Parathyroid adenoma (tissue), 2 donors: ENCODE data around the gene MAP2K5.

Experiments
- H2AFZ ChIP-seq: fragments of 300-600 bp; sonication (generic); one replicate; pipeline ENCODE4 v1.7.0; 2017; ENCODE audit warnings: antibody characterized with exemption, mild to moderate bottlenecking
- H3K27ac ChIP-seq: fragments of 300-600 bp; sonication (generic); one replicate; pipeline ENCODE4 v1.7.0; 2017
- H3K27me3 ChIP-seq: fragments of 300-600 bp; sonication (generic); one replicate; pipeline ENCODE4 v1.7.0; 2017; ENCODE audit warnings: low read length; ENCODE audit not compliant: control insufficient read depth, insufficient read depth
- H3K36me3 ChIP-seq: fragments of 300-600 bp; sonication (generic); one replicate; pipeline ENCODE4 v1.7.0; 2017; ENCODE audit warnings: low read length; ENCODE audit not compliant: control insufficient read depth, insufficient read depth
- H3K4me1 ChIP-seq: fragments of 300-600 bp; sonication (generic); one replicate; pipeline ENCODE4 v1.7.0; 2017; ENCODE audit warnings: control low read depth
- H3K4me2 ChIP-seq: fragments of 300-600 bp; sonication (generic); one replicate; pipeline ENCODE4 v1.7.0; 2017; ENCODE audit warnings: low read length
- H3K4me3 ChIP-seq: fragments of 300-600 bp; sonication (generic); one replicate; pipeline ENCODE4 v1.7.0; 2017; ENCODE audit warnings: low read depth, low read length
- H3K79me2 ChIP-seq: fragments of 300-600 bp; sonication (generic); one replicate; pipeline ENCODE4 v1.7.0; 2017; ENCODE audit warnings: control low read depth
- H3K9ac ChIP-seq: fragments of 300-600 bp; sonication (generic); one replicate; pipeline ENCODE4 v1.7.0; 2017; ENCODE audit warnings: mild to moderate bottlenecking
- H3K9me3 ChIP-seq: fragments of 300-600 bp; sonication (generic); one replicate; pipeline ENCODE4 v1.7.0; 2017; ENCODE audit warnings: low read length; ENCODE audit not compliant: control insufficient read depth
- CTCF ChIP-seq: fragments of 300-600 bp; sonication (generic); IDR thresholded peaks from one replicate; pipeline ENCODE4 v1.7.0; 2017; ENCODE audit warnings: antibody characterized with exemption, mild to moderate bottlenecking
- donor health status: primary hyperparathyroidism.

Gene MAP2K5

GRCh38 chr15:67746022-67746421 lies 203.5 kb downstream of the MAP2K5 start:
- H3K9ac ChIP-seq: no peak overlapping the region
- H3K36me3 ChIP-seq: no peaks in the 10 kb centered on the region

GRCh38 chr15:67746450-67746849 lies 203.9 kb downstream of the MAP2K5 start:
- Histone ChIP-seq H3K27ac (no peak overlapping the region), H3K4me1 (no peaks in the 10 kb centered on the region), H3K9ac (no peak overlapping the region), H3K79me2 (no peaks in the 10 kb centered on the region), H3K9me3 (no peaks in the 10 kb centered on the region), H3K4me2 (no peak overlapping the region), H2AFZ (no peak overlapping the region), H3K4me3 (no peak overlapping the region), H3K36me3 (no peaks in the 10 kb centered on the region), H3K27me3 (no peaks in the 10 kb centered on the region)
- TF ChIP-seq CTCF: no peak

More at GRCh38 chr15:67746022-67746421, 203.5 kb downstream of the MAP2K5 start:
- H3K79me2 ChIP-seq: no peaks in the 10 kb centered on the region
- no peak overlapping the region for H3K4me3 ChIP-seq
- H3K27me3 ChIP-seq: no peaks in the 10 kb centered on the region
- no peak overlapping the region for H3K4me2 ChIP-seq
- H2AFZ ChIP-seq: no peak overlapping the region
- no peaks in the 10 kb centered on the region for H3K9me3 ChIP-seq
- H3K27ac ChIP-seq: no peak overlapping the region
- H3K4me1 ChIP-seq: no peaks in the 10 kb centered on the region
- no peak for TF ChIP-seq CTCF

GRCh38 chr15:67747921-67748320 lies 205.4 kb downstream of the MAP2K5 start:
- Histone ChIP-seq H3K4me1 (no peaks in the 10 kb centered on the region), H3K36me3 (no peaks in the 10 kb centered on the region), H3K79me2 (no peaks in the 10 kb centered on the region), H3K27me3 (no peaks in the 10 kb centered on the region), H3K9me3 (no peaks in the 10 kb centered on the region), H3K27ac (no peak overlapping the region), H3K9ac (no peak overlapping the region), H2AFZ (no peak overlapping the region), H3K4me3 (no peak overlapping the region), H3K4me2 (no peak overlapping the region)
- no peak for TF ChIP-seq CTCF

GRCh38 chr15:67750371-67750770 lies 207.9 kb downstream of the MAP2K5 start:
- H3K27ac ChIP-seq: no peak overlapping the region
- H3K4me1 ChIP-seq: no peaks in the 10 kb centered on the region
- TF ChIP-seq CTCF: no peak
- no peak overlapping the region for H3K4me2 ChIP-seq
- no peaks in the 10 kb centered on the region for H3K9me3 ChIP-seq
- no peaks in the 10 kb centered on the region for H3K36me3 ChIP-seq
- H3K9ac ChIP-seq: no peak overlapping the region
- H2AFZ ChIP-seq: no peak overlapping the region
- H3K79me2 ChIP-seq: no peaks in the 10 kb centered on the region
- no peak overlapping the region for H3K4me3 ChIP-seq
- no peaks in the 10 kb centered on the region for H3K27me3 ChIP-seq

- no peak for TF ChIP-seq CTCF
- Histone ChIP-seq H3K9me3 (no peaks in the 10 kb centered on the region), H3K36me3 (no peaks in the 10 kb centered on the region), H3K9ac (no peak overlapping the region), H3K4me3 (no peak overlapping the region), H3K27me3 (no peaks in the 10 kb centered on the region), H3K4me2 (no peak overlapping the region), H3K4me1 (no peaks in the 10 kb centered on the region), H2AFZ (no peak overlapping the region), H3K27ac (no peak overlapping the region), H3K79me2 (no peaks in the 10 kb centered on the region)
These were observed 211.4 kb downstream of the MAP2K5 start for GRCh38 chr15:67753891-67754290.
